Neural cell (in vitro differentiated cells): Measurements from ENCODE around the gene PTCH2. TPM values are rescaled to one million over a fixed set of nuclear protein-coding genes. Genes with fewer than 3 reads are reported as not detected.

Source experiments
- H2AFZ ChIP-seq: fragments of 200-600, 300-800 bp; sonication (generic), shearing (Covaris generic); 2 replicates; pipeline ENCODE4 v1.6.0; 2014; ENCODE audit warnings: low read depth, mild to moderate bottlenecking, antibody characterized with exemption, low read length, moderate library complexity
- H3F3A ChIP-seq: fragments of 200-600 bp; shearing (Covaris generic); 2 replicates; pipeline ENCODE4 v1.6.1; 2016; ENCODE audit warnings: mild to moderate bottlenecking, moderate library complexity, mixed read lengths, antibody characterized with exemption, low read length; ENCODE audit not compliant: insufficient read depth, poor library complexity, severe bottlenecking
- H3K27ac ChIP-seq: fragments of 200-600, 300-800 bp; sonication (generic), shearing (Covaris generic); 2 replicates; pipeline ENCODE4 v1.5.1; 2014; ENCODE audit warnings: mild to moderate bottlenecking, low read length, moderate library complexity
- H3K27me3 ChIP-seq: fragments of 300-800, 200-600 bp; sonication (generic), shearing (Covaris generic); 2 replicates; pipeline ENCODE4 v1.6.0; 2014; ENCODE audit warnings: mild to moderate bottlenecking, low read depth, low read length, moderate library complexity; ENCODE audit not compliant: insufficient read depth
- H3K36me3 ChIP-seq: fragments of 300-800, 200-600 bp; sonication (generic), shearing (Covaris generic); 2 replicates; pipeline ENCODE4 v1.5.1; 2014; ENCODE audit warnings: mild to moderate bottlenecking, antibody characterized with exemption, low read length, moderate library complexity; ENCODE audit not compliant: insufficient read depth
- H3K4me2 ChIP-seq: fragments of 300-800, 200-600 bp; sonication (generic), shearing (Covaris generic); 2 replicates; pipeline ENCODE4 v1.6.0; 2014; ENCODE audit warnings: mild to moderate bottlenecking, low read length
- H3K4me3 ChIP-seq: fragments of 300-800, 200-600 bp; sonication (generic), shearing (Covaris generic); 2 replicates; pipeline ENCODE4 v1.5.1; 2014; ENCODE audit warnings: mild to moderate bottlenecking, low read length, moderate library complexity
- H3K79me2 ChIP-seq: fragments of 200-600 bp; shearing (Covaris generic); replicated peaks from 2 replicates; pipeline ENCODE4 v1.6.0; 2014; ENCODE audit warnings: mild to moderate bottlenecking, low read length, moderate library complexity; ENCODE audit not compliant: insufficient read depth
- H3K9ac ChIP-seq: fragments of 300-800, 200-600 bp; sonication (generic), shearing (Covaris generic); 2 replicates; pipeline ENCODE4 v1.6.1; 2016; ENCODE audit warnings: mild to moderate bottlenecking, low read length, mixed read lengths
- H3K9me2 ChIP-seq: fragments of 200-600 bp; shearing (Covaris generic); 2 replicates; pipeline ENCODE4 v1.6.1; 2016; ENCODE audit warnings: mild to moderate bottlenecking, low read length, mixed read lengths; ENCODE audit not compliant: insufficient read depth
- H3K9me3 ChIP-seq: fragments of 200-600, 300-800 bp; sonication (generic), shearing (Covaris generic); 2 replicates; pipeline ENCODE4 v1.6.1; 2016; ENCODE audit warnings: mild to moderate bottlenecking, mixed run types, low read length, moderate library complexity, mixed read lengths
- H4K20me1 ChIP-seq: fragments of 200-600 bp; shearing (Covaris generic); 2 replicates; pipeline ENCODE4 v1.6.1; 2016; ENCODE audit warnings: mild to moderate bottlenecking, mixed run types; ENCODE audit not compliant: insufficient read depth
- EP300 ChIP-seq: fragments of 450-650 bp; conservative IDR thresholded peaks from 2 replicates; pipeline ENCODE4 v1.6.1; 2014; ENCODE audit warnings: antibody characterized with exemption, mild to moderate bottlenecking, moderate library complexity; ENCODE audit not compliant: poor library complexity, severe bottlenecking
- EZH2 ChIP-seq: fragments of 200-600, 300-800 bp; shearing (Covaris generic), sonication (generic); IDR thresholded peaks from 2 replicates; pipeline ENCODE4 v1.6.1; 2014; ENCODE audit warnings: antibody characterized with exemption, low read length, borderline replicate concordance, mild to moderate bottlenecking; ENCODE audit not compliant: insufficient read depth, poor library complexity, severe bottlenecking
- MXI1 ChIP-seq: fragments of 450-650 bp; conservative IDR thresholded peaks from 2 replicates; pipeline ENCODE4 v1.6.1; 2014; ENCODE audit warnings: antibody characterized with exemption, mild to moderate bottlenecking; ENCODE audit not compliant: poor library complexity, severe bottlenecking
- POLR2AphosphoS5 ChIP-seq: IDR thresholded peaks from 2 replicates; pipeline ENCODE4 v1.6.1; 2012
- RAD21 ChIP-seq: fragments of 450-650 bp; conservative IDR thresholded peaks from 2 replicates; pipeline ENCODE4 v1.6.1; 2014; ENCODE audit warnings: antibody characterized with exemption, mild to moderate bottlenecking, moderate library complexity
- SMC3 ChIP-seq: fragments of 450-650 bp; conservative IDR thresholded peaks from 2 replicates; pipeline ENCODE4 v1.6.1; 2014; ENCODE audit warnings: antibody characterized with exemption, mild to moderate bottlenecking, moderate library complexity; ENCODE audit not compliant: poor library complexity
- TAF1 ChIP-seq: IDR thresholded peaks from 2 replicates; pipeline ENCODE4 v1.6.1; 2012; ENCODE audit warnings: low read depth
- polyA plus RNA-seq: library from polyadenylated mRNA; depleted of rRNA; stranded (reverse); fragments of >200 nt; gene quantifications from 2 replicates; pipeline ENCODE4 v1.2.3, GENCODE V29; 2014
- TF ChIP-seq, protein P1 (sequence below): fragments of 450-650 bp; IDR thresholded peaks from 2 replicates; pipeline ENCODE4 v1.5.1; 2014; ENCODE audit warnings: antibody characterized with exemption, mild to moderate bottlenecking, moderate library complexity; ENCODE audit not compliant: poor library complexity, severe bottlenecking
- TF ChIP-seq, protein P2 (sequence below): IDR thresholded peaks from 2 replicates; pipeline ENCODE4 v1.6.1; 2012; ENCODE audit warnings: borderline replicate concordance

Gene PTCH2
- polyA plus RNA-seq, 1 donor from 2014 or later: 1.3 TPM

DNA sequence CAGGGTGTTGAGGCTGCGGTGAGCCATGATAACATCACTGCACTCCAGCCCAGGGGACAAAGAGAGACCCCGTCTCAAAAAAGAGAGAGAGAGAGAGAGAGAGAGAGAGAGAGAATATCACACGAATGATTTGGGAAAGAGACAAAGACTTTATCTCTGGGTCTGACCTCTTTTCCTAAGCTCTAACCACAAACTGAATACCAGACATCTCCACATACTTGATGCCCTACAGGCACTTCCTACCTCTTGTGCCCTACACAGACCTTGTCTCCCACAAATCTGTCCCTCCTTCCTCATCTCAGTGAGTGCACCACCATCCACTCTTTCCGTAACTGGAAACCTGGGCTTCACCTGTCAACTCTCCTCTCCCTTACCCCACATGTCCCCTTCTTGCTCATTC lies 27.0 kb upstream of the PTCH2 start:
- H3K79me2 ChIP-seq: no peaks in the 10 kb centered on the region
- no peaks in the 10 kb centered on the region for H3K9me2 ChIP-seq
- H3K27ac ChIP-seq: no peak overlapping the region
- H4K20me1 ChIP-seq: no peaks in the 10 kb centered on the region
- no peak overlapping the region for H3K4me3 ChIP-seq
- H3K27me3 ChIP-seq: no peaks in the 10 kb centered on the region
- no peaks in the 10 kb centered on the region for H3F3A ChIP-seq
- H3K36me3 ChIP-seq: no peaks in the 10 kb centered on the region
- H2AFZ ChIP-seq: no peak overlapping the region
- no peaks in the 10 kb centered on the region for H3K9me3 ChIP-seq
- no peak overlapping the region for H3K9ac ChIP-seq
- H3K4me2 ChIP-seq: no peak overlapping the region
- TF ChIP-seq POLR2AphosphoS5 (no peak), EZH2 (no peak), TAF1 (no peak), EP300 (no peak), MXI1 (no peak), SMC3 (no peak), RAD21 (no peak)
- TF ChIP-seq, protein P1, sequence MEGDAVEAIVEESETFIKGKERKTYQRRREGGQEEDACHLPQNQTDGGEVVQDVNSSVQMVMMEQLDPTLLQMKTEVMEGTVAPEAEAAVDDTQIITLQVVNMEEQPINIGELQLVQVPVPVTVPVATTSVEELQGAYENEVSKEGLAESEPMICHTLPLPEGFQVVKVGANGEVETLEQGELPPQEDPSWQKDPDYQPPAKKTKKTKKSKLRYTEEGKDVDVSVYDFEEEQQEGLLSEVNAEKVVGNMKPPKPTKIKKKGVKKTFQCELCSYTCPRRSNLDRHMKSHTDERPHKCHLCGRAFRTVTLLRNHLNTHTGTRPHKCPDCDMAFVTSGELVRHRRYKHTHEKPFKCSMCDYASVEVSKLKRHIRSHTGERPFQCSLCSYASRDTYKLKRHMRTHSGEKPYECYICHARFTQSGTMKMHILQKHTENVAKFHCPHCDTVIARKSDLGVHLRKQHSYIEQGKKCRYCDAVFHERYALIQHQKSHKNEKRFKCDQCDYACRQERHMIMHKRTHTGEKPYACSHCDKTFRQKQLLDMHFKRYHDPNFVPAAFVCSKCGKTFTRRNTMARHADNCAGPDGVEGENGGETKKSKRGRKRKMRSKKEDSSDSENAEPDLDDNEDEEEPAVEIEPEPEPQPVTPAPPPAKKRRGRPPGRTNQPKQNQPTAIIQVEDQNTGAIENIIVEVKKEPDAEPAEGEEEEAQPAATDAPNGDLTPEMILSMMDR: no peak
- TF ChIP-seq, protein P2, sequence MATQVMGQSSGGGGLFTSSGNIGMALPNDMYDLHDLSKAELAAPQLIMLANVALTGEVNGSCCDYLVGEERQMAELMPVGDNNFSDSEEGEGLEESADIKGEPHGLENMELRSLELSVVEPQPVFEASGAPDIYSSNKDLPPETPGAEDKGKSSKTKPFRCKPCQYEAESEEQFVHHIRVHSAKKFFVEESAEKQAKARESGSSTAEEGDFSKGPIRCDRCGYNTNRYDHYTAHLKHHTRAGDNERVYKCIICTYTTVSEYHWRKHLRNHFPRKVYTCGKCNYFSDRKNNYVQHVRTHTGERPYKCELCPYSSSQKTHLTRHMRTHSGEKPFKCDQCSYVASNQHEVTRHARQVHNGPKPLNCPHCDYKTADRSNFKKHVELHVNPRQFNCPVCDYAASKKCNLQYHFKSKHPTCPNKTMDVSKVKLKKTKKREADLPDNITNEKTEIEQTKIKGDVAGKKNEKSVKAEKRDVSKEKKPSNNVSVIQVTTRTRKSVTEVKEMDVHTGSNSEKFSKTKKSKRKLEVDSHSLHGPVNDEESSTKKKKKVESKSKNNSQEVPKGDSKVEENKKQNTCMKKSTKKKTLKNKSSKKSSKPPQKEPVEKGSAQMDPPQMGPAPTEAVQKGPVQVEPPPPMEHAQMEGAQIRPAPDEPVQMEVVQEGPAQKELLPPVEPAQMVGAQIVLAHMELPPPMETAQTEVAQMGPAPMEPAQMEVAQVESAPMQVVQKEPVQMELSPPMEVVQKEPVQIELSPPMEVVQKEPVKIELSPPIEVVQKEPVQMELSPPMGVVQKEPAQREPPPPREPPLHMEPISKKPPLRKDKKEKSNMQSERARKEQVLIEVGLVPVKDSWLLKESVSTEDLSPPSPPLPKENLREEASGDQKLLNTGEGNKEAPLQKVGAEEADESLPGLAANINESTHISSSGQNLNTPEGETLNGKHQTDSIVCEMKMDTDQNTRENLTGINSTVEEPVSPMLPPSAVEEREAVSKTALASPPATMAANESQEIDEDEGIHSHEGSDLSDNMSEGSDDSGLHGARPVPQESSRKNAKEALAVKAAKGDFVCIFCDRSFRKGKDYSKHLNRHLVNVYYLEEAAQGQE: no peak

DNA sequence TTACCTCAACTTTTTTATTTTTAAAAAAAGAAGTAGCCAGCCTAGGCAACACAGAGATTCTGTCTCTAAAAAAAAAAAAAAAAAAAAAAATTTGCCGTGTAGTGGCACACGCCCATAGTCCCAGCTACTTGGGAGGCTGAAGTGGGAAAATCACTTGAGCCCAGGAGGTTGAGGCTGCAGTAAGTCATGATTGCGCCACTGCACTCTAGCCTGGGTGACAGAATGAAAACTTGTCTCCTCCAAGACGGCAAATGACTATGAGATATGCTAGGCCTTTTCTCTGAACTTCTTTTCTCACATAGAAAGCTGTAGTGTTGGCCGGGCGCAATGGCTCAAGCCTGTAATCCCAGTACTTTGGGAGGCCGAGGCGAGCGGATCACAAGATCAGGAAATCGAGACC lies 24.7 kb upstream of the PTCH2 start:
- H3F3A ChIP-seq: no peaks in the 10 kb centered on the region
- no peaks in the 10 kb centered on the region for H4K20me1 ChIP-seq
- H3K9me3 ChIP-seq: no peaks in the 10 kb centered on the region
- no peaks in the 10 kb centered on the region for H3K36me3 ChIP-seq
- H3K79me2 ChIP-seq: no peaks in the 10 kb centered on the region
- H3K4me3 ChIP-seq: no peak overlapping the region
- no peaks in the 10 kb centered on the region for H3K27me3 ChIP-seq
- H2AFZ ChIP-seq: no peak overlapping the region
- TF ChIP-seq SMC3 (no peak), TAF1 (no peak)
- TF ChIP-seq, protein P2: no peak
- H3K4me2 ChIP-seq: no peak overlapping the region
- H3K9me2 ChIP-seq: no peaks in the 10 kb centered on the region
- no peak overlapping the region for H3K9ac ChIP-seq
- H3K27ac ChIP-seq: no peak overlapping the region
